Measurements from ENCODE around the gene RAB3C. TPM values are rescaled to one million over a fixed set of nuclear protein-coding genes. Genes with fewer than 3 reads are reported as not detected.

The RAB3C gene
- total RNA-seq, 1 donor from 2014 or later, result 3.0 TPM

- H3K27ac ChIP-seq, result no peak overlapping the region
- intact Hi-C loops (cut with DNase I), result no loop called here
- no peak for DNase-seq (ENCODE audit: low spot score in 2 of 2)
- no peaks in the 10 kb centered on the region for H3K36me3 ChIP-seq
- no peaks in the 10 kb centered on the region for H3K27me3 ChIP-seq
- no peaks in the 10 kb centered on the region for H3K9me3 ChIP-seq
- TF ChIP-seq CTCF (IDR thresholded peaks at IDR 0.05), result no peak
- H3K4me3 ChIP-seq, result no peak overlapping the region
- no peaks in the 10 kb centered on the region for H3K4me1 ChIP-seq
Measured at GRCh38 chr5:58795327-58795726, 212.5 kb downstream of the RAB3C start.

- no peaks in the 10 kb centered on the region for H3K9me3 ChIP-seq
- H3K4me3 ChIP-seq, result no peak overlapping the region
- no peak for TF ChIP-seq CTCF (IDR thresholded peaks at IDR 0.05)
- no peaks in the 10 kb centered on the region for H3K4me1 ChIP-seq
- intact Hi-C loops (cut with DNase I), result no loop called here
- H3K36me3 ChIP-seq, result no peaks in the 10 kb centered on the region
- DNase-seq (ENCODE audit: low spot score in 2 of 2), result no peak
- no peak overlapping the region for H3K27ac ChIP-seq
- no peaks in the 10 kb centered on the region for H3K27me3 ChIP-seq
Measured at GRCh38 chr5:58797021-58797420, 214.1 kb downstream of the RAB3C start.

GRCh38 chr5:58800356-58800755 lies 217.5 kb downstream of the RAB3C start:
- H3K27ac ChIP-seq, result no peak overlapping the region

GRCh38 chr5:58800861-58801540 lies 218.1 kb downstream of the RAB3C start:
- Histone ChIP-seq H3K4me1 (no peaks in the 10 kb centered on the region), H3K4me3 (no peak overlapping the region), H3K9me3 (no peaks in the 10 kb centered on the region), H3K27ac (no peak overlapping the region), H3K27me3 (no peaks in the 10 kb centered on the region), H3K36me3 (no peaks in the 10 kb centered on the region)
- intact Hi-C loops (cut with DNase I), result no loop called here
- TF ChIP-seq CTCF (IDR thresholded peaks at IDR 0.05), result no peak
- no peak for DNase-seq (ENCODE audit: low spot score in 2 of 2)

More at GRCh38 chr5:58800356-58800755, 217.5 kb downstream of the RAB3C start:
- H3K4me3 ChIP-seq, result no peak overlapping the region
- no peaks in the 10 kb centered on the region for H3K4me1 ChIP-seq
- no peak for DNase-seq (ENCODE audit: low spot score in 2 of 2)
- H3K27me3 ChIP-seq, result no peaks in the 10 kb centered on the region
- TF ChIP-seq CTCF (IDR thresholded peaks at IDR 0.05), result no peak
- intact Hi-C loops (cut with DNase I), result no loop called here
- H3K36me3 ChIP-seq, result no peaks in the 10 kb centered on the region
- H3K9me3 ChIP-seq, result no peaks in the 10 kb centered on the region

- Histone ChIP-seq H3K27me3 (no peaks in the 10 kb centered on the region), H3K9me3 (no peaks in the 10 kb centered on the region), H3K4me3 (no peak overlapping the region), H3K27ac (no peak overlapping the region), H3K36me3 (no peaks in the 10 kb centered on the region), H3K4me1 (no peaks in the 10 kb centered on the region)
- TF ChIP-seq CTCF (IDR thresholded peaks at IDR 0.05), result no peak
- intact Hi-C loops (cut with DNase I), result no loop called here
- DNase-seq (ENCODE audit: low spot score in 2 of 2), result no peak
Measured at GRCh38 chr5:58803056-58803455, 220.2 kb downstream of the RAB3C start.

- Histone ChIP-seq H3K9me3 (no peaks in the 10 kb centered on the region), H3K36me3 (no peaks in the 10 kb centered on the region), H3K27me3 (no peaks in the 10 kb centered on the region), H3K27ac (no peak overlapping the region), H3K4me3 (no peak overlapping the region), H3K4me1 (no peaks in the 10 kb centered on the region)
- intact Hi-C loops (cut with DNase I), result no loop called here
- no peak for TF ChIP-seq CTCF (IDR thresholded peaks at IDR 0.05)
- no peak for DNase-seq (ENCODE audit: low spot score in 2 of 2)
Measured at GRCh38 chr5:58804291-58804690, 221.4 kb downstream of the RAB3C start.
